SW 1271 (cell line): ENCODE measurements around the gene PIP4K2C.
"Not testable (repeated sequence)": the region's sequence is repeated elsewhere in the genome, so short reads cannot be mapped to it uniquely, and the experiment has no call there.

Experiments used
- DNase-seq, 2 experiments: peaks; one replicate each; lab custom pipeline; 2025; lab: John Stamatoyannopoulos, UW

PIP4K2C gene

DNA sequence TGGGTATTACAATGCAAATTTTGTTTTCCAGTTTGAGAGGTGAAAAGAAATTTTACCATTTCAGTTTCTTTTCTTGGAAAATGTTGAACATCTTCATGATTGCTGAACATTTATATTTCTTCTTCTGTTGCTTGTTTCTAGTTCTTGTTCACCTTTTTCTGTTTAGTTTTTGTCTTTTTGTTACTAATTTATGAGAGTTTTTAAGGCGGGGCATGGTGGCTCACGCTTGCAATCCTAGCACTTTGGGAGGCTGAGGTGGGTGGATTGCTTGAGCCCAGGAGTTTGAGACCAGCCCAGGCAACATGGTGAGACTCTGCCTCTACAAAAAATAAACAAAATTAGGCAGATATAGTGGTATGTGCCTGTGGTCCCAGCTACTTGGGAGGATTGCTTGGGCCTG lies 30.5 kb upstream of the PIP4K2C start:
- DNase-seq: no peak

DNA sequence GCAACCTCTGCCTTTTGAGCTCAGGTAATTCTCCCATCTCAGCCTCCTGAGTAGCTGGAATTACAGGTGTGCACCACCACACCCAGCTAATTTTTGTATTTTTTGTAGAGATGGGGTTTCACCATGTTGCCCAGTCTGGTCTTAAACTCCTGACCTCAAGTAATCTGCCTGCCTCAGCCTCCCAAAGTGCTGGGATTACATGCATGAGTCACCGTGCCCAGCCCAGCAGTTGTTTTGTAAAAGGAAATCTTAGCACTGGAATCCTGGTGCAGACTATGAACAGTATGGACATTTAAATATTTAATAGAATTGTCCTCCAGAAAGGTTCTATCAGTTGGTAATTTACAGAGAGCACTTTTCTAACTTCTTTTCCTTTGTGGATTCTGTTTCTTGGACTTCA lies 29.9 kb upstream of the PIP4K2C start:
- DNase-seq: not testable (repeated sequence)

DNA sequence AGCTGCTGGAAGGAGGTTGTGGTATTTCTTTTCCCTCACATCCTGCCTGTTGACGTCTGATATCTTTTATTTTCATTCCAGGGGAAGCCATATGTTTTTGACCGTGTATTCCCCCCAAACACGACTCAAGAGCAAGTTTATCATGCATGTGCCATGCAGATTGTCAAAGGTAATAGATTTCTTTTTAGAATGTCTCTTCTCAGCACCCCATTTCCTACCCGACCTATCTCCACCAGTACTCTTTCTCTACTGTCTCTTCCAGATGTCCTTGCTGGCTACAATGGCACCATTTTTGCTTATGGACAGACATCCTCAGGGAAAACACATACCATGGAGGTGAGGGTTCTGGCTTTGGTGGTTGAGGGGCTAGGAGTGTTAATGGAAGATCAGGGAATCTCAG lies 27.6 kb upstream of the PIP4K2C start:
- no peak for DNase-seq

DNA sequence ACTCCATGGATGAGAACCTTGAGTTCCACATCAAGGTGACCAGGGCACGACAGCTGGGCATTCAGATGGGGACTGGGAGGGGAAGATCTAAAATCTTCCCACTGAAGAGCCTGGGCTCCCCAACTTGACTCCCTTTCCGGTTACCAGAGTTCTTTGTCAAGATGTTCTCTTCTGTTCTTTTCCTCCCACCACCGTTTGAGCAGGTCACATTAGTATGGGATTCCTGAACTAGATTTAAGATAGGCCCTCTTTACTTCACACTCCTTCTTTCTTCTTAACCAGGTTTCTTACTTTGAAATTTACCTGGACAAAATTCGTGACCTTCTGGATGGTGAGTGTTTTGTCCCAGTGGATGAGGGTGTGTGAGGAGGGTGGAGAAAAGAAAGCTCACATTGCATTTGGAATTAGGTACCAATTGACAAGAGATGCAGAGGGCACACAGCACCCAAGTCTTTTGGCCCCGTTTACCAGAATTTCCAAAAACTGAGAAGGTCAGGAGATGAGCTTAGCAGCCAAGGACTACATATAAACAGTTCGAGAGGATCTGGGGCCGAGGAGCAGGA lies 26.7 kb upstream of the PIP4K2C start:
- no peak for DNase-seq

DNA sequence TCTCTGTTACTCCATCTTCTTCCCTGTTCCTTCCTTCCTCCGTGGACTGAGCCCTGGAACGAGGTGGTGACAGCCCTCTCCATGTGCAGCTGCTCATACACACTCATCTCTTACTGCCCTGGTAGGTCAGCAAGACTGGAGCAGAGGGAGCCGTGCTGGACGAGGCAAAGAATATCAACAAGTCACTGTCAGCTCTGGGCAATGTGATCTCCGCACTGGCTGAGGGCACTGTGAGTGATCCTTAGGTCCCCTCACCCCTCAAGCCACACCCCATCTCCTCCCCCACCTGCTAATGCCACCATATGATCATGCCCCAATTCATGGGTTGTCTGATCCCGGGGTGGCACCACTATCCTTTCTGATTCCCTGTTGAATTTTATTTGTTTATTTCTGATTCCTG lies 22.2 kb upstream of the PIP4K2C start:
- DNase-seq: no peak

DNA sequence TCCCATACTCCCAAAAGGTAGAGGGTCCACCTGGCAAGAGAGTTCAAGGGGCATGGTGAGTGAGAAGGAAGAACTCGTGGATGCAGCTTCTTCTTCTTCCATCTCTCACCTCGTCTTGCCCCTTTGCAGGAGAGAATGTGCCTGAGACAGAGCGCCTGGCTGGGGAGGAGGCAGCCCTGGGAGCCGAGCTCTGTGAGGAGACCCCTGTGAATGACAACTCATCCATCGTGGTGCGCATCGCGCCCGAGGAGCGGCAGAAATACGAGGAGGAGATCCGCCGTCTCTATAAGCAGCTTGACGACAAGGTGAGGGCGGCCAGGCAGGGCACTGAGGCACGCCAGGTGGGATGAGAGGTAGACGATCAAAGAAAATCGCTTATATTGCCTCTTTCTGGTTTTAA lies 21.1 kb upstream of the PIP4K2C start:
- DNase-seq: no peak

DNA sequence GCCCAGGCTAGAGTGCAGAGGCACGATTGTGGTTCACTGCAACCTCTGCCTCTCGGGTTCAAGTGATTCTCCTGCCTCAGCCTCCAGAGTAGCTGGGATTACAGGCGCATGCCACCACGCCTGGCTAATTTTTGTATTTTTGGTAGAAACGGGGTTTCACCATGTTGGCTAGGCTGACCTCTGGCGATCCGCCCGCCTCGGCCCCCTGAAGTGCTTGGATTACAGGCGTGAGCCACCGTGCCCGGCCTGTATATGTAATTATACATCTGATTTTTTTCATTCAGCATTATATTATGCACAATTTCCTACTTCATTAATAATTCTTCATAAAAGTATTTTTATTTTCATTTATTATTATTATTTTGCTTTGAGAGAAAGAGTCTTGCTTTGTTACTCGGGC lies 20.6 kb upstream of the PIP4K2C start:
- not testable (repeated sequence) for DNase-seq

DNA sequence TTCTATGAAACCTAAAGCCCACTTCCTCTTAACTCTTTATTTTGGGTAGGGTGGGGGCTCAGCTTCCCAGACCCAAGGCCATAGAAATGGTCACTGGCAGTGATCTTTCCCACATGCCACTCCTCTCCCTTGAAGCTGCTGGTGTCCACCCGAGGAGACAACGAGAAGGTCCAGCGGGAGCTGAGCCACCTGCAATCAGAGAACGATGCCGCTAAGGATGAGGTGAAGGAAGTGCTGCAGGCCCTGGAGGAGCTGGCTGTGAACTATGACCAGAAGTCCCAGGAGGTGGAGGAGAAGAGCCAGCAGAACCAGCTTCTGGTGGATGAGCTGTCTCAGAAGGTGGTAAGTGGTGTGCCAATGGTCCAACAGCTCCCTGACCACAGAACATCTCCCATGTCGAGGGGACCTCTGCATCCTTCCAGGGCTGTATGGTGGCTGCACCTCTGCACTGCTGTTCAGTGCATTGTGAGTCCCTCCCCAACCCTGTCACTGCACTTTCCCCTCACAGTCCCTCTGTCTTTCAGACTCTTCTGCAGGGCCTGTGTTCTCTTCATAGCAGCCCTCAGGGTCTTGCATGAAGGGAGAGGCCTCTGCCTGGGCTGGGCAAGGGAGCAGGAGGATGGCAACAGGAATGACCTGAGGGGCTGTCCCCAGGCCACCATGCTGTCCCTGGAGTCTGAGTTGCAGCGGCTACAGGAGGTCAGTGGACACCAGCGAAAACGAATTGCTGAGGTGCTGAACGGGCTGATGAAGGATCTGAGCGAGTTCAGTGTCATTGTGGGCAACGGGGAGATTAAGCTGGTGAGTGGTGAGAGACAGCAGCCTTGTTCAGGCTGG lies 18.8 kb upstream of the PIP4K2C start:
- DNase-seq: no peak

DNA sequence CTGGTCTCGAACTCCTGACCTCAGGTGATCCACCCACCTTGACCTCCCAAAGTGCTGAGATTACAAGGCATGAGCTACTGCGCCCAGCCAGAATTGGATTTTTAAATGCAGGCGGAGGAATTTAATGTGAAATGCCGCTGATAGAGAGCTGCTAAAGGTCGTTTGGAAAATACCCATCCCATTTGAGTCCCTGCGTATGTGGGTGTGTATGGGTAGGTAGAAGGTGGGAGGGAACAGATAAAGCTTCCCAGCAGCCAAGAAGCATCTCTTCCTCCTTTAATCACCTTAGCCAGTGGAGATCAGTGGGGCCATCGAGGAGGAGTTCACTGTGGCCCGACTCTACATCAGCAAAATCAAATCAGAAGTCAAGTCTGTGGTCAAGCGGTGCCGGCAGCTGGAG lies 16.2 kb upstream of the PIP4K2C start:
- no peak for DNase-seq

DNA sequence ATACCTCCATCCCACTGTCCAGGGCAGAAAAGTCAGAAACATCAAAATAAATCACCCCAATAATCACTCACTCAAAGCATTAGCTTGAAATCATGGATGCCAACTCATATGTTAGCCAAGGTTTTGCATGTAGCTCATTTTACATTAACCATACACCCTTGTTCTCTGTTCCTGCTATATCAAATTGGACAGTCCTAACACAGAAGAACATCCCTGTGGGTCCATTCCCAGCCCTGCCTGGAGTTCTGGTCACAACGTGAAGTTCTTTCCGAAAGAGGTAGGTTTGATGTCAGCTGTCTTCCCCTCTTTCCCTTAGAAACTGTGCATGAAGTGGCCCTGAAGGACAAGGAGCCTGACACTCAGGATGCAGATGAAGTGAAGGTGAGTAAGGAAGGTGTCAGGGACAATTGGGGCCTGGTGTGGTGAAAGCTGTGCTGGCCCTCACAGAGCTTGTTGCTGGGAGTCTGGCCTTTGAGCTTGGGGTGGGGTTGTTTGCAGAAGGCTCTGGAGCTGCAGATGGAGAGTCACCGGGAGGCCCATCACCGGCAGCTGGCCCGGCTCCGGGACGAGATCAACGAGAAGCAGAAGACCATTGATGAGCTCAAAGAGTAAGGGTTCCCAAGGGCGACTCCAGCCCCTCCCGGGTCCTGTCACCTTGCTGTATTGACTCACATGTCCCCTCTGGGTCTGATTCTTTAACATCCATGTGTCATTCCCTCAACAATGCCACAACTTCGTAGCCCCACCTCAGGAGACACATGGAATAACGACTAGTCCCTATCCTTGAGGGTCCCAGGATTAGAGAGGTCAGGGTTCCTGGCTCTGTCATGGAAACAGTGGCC lies 15.0 kb upstream of the PIP4K2C start:
- DNase-seq: no peak

DNA sequence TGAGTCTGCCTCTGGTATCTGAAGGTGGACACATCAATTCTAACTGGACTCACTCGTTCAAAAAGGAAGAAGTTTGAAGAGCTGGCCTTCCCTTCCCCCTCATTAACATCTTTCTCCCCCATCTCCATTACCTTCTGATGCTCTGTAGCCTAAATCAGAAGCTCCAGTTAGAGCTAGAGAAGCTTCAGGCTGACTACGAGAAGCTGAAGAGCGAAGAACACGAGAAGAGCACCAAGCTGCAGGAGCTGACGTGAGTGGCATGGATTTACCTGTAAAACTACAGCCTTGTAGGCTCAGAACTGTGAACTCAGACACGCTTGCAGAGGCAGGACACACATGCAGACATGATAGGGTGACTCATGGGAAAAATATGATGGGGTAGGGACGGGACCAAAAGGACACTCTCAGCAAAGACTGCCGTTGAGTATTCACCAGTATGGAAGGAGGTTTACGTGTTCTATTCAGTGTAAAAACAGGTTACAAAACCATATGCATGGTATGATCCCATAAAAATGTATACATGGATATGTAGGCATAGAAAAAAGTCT lies 14.3 kb upstream of the PIP4K2C start:
- no peak for DNase-seq

DNA sequence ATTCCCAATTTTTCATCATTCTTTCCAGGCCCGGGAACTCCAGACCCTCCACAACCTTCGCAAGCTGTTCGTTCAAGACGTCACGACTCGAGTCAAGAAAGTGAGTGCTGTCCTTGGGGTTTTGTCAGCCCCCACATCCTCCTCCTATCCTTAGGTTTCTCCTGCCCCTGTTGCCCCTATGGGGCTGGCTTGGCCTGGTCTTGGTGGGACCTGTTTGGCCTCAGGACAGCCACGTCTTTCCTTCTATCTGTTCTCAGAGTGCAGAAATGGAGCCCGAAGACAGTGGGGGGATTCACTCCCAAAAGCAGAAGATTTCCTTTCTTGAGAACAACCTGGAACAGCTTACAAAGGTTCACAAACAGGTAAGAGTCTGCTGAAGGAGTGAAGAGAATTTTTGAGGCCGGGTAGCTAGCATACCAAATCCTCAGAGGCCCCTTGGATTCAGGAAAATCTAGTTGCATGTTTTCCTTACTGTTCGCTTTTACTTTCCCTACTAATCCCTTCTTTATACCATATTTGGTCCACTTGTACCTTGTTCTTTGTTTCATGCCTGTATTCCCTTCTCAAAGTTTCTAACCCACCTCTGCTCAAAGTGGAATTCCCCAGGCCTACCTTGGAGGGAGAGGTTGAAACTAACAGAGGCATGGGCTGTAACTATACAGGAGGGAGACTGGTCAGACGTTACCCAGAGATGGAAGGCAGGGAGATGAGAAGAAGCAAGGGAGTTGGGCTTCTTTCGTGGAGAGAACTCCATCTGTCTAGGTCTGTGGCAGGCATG lies 12.8 kb upstream of the PIP4K2C start:
- DNase-seq: no peak

DNA sequence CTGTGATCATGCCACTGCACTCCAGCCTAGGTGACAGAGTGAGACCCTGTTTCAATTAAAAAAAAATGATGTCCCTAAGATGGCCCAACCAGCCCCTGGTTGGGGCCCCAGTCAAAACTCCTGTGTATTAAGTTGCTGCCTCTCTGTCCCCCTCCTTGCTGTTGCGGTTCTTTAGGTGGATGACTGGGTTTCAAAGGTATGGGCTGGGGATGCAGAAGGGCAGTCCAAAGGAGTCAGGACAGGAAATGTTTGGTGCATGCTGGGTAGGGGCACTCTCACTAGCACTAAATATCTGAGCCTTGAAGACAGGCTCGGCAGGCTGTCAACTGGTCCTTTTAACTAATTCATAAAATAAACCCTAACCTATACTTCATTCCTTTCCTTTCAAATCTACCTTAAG lies 12.0 kb upstream of the PIP4K2C start:
- no peak for DNase-seq

DNA sequence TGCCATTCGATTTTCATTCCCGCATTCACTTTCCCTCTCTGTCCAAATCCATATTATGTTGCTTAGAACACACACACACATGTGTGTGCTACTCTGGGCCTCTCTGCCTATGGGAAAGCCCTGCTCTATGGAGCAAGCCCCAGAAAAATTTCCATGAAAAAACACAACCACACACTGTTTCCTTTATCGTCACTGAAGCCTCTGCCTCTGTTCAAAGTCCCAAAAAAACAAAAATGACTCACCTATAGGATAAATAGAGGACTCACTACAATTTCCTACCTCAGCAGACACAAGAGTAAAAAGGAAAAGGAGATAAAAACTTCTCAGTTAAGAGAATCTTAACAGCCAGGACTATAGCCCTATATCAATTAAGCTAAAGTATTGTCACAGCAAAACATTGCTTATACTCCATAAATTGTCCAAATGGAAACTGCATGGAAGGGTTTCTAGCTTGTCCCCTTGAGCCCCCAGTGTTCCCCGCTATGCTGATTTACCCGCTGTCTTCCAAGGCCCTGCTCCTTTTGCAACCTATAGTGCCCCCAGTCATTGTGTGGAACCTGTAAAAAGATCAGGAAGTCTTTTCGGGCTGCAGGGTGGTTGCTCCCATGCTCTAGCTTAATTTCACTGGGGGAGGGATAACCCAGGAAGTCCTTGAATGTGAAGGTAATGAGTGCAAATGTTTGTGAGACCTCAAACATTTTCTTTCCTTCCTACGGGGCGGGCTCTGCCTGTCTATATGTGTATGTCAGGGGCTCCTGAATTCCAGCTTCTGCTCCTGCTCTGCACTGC lies 11.1 kb upstream of the PIP4K2C start:
- no peak for DNase-seq

DNA sequence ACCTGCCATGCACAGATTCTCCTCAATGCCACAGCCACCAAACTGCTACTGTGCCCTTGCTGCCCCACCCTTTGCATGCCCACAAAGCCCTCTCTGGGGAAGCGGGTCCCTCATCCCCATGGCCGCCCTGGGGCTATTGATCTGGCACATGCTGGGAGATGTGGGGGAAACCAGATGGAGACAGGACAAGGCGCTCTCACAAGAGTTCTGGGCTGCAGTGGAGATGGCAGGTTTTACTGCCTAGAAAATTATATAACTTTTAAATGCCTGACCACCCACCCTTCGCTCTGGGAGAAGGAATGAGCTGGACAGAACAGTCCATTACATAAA lies 10.6 kb upstream of the PIP4K2C start:
- DNase-seq: no peak

DNA sequence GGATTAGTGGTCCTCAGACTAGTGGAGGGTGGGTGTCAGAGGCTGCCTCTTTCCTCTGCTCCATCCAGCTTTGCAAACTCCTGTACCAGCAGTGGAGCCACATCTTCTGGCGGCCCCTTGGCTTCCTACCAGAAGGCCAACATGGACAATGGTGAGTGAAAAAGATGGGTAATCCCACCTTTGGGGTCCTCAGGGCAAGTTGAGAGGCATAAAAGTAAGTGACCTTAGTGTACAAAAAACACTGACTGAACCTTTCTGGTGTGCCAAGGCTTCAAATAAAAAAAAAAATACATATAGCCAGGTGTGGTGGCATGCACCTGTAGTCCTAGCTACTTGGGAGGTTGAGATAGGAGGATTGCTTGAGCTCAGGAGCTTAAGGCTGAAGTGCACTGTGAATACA lies 9.2 kb upstream of the PIP4K2C start:
- DNase-seq: no peak

DNA sequence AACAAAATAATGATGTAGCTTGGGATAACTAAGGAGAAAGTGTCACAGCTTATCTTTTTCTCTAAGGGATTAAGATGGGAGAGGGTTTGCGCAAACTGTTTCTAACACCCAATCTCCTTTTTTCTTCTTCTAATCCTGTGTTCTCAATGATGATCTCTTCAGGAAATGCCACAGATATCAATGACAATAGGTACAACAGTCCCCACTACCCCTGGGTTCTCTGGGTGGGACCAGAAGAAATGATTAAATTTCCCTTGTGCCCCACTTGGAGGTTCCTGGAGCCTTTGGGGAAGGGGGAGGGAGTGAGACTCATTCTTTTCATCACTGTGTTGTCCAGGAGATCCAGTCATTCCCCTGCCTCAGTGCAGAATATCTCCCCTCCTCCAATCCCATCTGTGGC lies 8.6 kb upstream of the PIP4K2C start:
- DNase-seq: no peak

DNA sequence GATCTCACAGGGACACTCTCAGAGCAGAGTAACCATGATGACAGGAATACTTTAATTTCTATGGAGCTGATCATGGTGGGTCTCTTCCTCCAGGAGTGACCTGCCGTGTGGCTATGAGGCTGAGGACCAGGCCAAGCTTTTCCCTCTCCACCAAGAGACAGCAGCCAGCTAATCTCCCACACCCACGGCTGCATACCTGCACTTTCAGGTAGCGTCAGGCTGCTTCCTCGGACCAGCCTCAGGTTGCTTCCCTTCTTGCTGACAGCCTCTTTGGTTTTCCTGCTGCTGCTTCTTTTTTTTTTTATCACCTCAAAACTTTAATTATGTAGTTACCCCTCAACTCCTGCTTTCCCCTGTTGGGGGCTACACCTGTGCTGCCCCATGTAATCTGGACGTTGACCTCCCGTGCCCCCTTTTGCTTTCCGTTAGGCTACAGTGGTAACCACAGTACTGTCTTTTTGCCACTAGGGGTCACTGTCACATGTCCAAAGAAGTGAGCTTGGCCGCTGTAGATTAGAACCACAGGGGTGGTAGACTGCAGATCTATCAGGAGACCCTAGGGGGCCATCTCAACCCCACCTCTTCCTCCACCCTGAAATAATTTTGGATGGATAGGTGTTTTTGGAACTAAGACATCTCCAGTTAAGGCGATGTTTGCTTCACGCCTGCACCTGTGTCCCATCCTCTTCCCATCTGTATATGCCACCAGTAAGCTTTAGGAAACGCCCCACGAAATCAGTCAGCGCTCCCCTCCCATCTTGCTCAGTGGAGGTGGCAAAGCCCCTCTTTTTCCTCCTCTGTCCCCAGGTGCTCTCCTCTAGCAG lies 7.8 kb upstream of the PIP4K2C start:
- DNase-seq: peak; percentile 48 to 76

DNA sequence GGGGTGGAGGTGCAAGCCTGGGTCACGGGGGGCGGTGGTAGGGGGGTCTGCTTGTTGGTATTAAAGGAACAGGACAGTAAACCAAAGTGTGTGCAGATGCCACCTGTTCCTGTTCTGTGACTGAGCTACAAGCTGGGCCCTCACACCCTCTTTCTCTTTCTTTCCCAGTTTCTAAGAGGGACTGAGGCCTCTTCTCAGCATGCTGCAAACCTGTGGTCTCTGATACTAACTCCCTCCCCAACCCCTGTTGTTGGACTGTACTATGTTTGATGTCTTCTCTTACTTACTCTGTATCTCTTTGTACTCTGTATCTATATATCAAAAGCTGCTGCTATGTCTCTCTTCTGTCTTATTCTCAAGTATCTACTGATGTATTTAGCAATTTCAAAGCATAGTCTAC lies 6.9 kb upstream of the PIP4K2C start:
- DNase-seq: no peak

DNA sequence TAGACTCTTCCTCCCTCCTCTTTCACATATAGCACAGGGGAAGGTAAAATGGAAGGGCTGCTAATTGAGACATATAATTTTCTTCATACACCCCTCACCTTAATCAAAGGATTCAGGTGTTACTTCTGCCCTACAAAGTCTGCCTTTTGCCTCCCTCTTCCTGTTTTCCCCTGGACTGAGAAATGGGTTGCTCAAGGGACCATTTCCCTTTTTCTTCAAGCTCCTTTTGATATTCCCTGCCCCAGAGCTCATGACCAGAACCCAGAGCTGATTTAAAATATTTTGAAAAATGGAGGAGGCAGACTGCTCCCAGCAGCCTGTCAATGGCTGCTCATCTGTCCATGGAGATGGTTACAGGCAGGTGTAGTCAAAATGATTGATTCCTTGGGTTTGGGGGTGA lies 6.3 kb upstream of the PIP4K2C start:
- DNase-seq: no peak
